NCI-H1105 (cell line): ENCODE data around the gene ARHGAP10.

ENCODE experiments used
- DNase-seq: peaks from one replicate; lab custom pipeline; 2025; lab: John Stamatoyannopoulos, UW

Gene ARHGAP10

DNA sequence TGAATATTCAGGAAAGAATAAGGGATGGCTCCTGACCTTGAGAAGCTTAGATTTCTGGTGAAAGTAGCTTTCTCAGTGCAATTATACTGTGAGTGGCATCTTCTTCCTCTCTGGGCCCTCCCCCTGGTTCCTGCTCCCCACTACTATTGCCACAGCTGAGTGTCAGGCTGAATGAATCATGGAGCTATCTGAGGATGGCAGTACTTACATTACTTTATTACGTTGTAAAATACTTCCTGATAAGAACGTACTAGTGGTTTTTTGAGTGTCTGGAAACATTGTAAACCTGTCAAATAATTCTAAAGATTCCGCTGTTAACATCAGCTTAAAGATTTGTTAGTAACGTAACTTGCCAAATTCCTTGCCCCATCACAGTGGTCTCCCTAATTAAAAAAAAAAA is 36.2 kb downstream of the ARHGAP10 start:
- DNase-seq = no peak

- no peak for DNase-seq
Observed at GRCh38 chr4:147769386-147769785, 37.5 kb downstream of the ARHGAP10 start.

GRCh38 chr4:147770831-147771230 is 38.9 kb downstream of the ARHGAP10 start:
- no peak for DNase-seq

- no peak for DNase-seq
Observed at GRCh38 chr4:147772056-147772455, 40.2 kb downstream of the ARHGAP10 start.

DNA sequence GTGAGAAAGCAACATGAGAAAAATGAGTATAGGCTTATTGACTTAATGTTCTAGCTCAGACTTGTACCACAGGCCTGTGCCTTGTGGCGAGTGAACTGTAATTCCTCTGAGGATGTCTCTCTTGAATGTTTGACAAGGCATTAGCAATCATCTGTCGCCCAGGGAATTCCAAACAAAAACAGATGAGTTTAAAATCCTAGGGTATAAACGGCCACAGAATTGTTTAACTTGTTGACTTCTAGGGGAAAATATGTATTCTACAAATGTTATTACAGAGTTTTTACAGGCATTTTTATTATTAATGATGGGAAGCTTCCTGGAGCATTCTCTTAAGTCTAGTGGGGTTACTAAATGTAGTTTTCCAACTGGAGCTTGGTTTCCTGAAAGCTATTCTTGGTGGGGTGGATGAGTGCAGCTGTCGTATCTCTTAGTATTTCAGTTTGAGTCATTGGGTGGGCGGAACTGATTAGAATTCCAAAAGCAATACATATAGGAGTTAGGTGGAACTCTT is 40.6 kb downstream of the ARHGAP10 start:
- no peak for DNase-seq

DNA sequence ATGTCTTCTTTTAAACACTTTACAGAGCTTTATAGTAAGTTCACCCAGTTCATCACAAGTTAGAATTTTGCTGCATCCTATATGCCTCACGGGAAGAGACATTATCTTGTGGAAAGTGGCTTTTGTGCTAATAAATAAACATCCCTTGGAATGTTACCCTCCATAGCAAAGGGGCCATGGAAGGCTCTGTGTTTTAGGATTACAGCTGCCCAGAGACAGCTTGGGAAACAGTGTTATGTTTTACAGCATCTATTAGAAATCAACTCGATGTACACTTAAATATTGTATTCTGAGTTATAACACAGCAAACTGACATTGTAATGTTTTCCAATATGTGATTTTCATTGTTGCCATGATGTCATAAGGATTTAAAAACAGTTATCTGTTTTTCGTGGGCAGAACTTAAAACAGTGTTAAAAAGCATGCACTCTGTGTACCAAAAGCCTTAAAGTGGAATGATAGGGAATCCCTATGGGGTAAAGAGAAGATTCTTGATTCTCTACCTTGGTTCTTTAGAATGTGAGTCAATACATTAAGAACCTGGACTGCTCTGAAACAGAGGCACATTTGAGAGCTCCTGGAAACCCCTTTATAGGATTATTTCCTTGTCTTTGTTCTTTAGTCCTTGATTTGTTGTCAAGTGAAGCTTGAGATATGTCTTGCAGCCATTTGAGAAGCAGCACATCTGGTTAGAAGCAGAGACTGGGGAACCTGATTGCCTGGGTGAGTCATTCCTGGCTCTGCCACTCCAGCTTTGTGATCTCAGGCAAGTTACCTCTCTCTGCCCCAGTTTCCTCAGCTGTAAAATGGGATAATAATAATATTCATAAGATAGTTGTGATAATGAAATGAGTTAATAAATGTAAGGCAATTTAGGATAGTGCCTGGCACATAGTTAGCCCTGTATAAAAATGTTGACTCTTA is 41.6 kb downstream of the ARHGAP10 start:
- DNase-seq = no peak

DNA sequence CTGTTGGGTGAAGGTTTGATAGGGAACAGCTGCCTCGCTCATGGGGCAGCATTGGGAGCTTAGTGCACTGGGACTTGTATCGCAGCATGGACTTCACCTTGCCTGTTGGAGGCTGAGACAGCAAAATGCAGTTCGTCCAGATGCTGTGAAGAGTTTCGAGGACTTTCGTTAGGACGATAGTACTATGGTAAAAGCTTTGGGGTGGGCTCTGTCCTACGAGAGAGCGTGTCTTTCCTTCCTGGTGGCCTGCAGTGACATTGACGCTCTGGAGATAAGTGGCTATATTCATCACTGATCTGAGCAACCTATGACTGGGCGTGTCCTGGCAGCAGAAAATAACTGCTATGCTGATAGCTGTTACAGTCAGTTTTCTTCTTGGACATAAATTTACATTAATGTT is 44.8 kb downstream of the ARHGAP10 start:
- no peak for DNase-seq

GRCh38 chr4:147777456-147778091 is 45.7 kb downstream of the ARHGAP10 start:
- DNase-seq = no peak

DNA sequence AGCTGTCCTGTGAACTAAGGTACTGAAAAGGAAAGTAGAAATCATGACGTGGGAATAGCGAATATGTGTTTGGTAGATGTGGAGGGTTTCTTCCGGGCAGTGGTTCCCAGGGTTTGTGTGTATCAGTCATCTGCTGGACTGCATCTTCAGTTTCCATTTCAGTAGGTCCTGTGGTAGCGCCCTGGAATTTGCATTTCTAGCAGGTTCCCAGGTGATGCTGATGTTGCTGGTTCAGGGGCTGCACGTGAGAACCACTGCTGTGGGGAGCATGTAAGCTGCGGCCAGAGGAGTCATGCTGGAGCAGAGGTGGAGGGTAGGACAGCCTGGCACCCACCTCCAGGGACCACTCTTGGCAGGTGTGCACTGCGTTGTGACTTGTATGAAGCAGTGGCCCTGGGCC is 47.1 kb downstream of the ARHGAP10 start:
- DNase-seq = no peak

- no peak for DNase-seq
Observed at GRCh38 chr4:147779451-147779850, 47.6 kb downstream of the ARHGAP10 start.

GRCh38 chr4:147780137-147780777 is 48.4 kb downstream of the ARHGAP10 start:
- DNase-seq = no peak

GRCh38 chr4:147782087-147782781 is 50.3 kb downstream of the ARHGAP10 start:
- DNase-seq = no peak

DNA sequence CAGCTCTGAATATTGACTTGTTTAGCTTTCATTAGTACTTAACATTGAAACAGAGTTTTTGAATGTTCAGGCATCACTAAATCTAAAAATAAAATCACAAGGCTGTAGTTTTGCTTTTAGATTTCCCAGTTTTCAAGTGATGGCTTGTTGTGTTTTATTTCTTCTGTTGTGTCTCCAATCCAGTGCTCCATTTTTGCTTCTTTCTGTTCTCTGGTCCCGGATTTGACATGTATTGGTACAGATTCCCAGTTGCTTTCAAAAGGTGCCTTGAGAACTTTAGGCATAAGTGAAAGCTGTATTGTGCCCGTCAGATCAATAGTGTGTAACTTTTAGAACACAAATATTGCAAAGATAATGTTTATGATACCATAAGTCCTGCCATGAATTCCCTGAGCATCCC is 53.2 kb downstream of the ARHGAP10 start:
- no peak for DNase-seq

DNA sequence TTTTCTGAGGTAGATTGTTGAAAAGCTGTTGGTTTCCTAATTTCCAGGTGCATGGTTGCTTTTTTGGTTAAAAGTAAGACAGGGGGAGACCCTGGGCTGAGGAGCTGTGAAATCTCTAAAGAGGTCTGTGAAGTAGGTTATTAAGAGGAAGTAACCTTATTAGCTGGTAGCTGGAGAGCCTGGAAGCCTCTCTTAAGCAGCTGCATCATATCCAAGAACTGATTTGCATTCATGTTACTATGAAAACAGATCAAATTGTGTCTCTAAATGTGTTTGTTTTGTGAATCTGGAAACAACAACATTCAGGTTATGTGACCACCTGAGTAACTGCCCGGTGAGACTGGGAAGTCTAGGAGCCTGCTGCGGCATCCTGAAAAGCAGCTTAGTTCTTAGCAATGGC is 54.1 kb downstream of the ARHGAP10 start:
- DNase-seq = no peak

DNA sequence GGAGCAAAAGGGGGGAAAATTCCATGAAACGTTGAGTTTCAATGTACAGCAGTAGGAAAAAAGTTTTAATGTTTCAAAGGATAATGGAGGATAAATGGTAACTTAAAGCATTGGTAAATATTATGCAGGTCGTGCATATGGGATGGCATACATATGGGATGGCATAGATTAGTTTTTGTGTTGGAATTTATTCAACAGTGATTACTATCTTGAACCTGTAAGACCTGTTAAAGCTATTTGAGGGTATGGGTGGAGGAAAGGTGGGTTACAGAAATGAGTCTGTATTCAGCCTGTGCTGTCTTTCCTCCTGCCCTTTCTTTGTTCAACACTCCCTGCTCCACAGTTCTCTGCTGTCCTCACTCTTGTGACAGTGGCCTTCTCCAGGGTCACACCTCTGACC is 54.6 kb downstream of the ARHGAP10 start:
- no peak for DNase-seq

DNA sequence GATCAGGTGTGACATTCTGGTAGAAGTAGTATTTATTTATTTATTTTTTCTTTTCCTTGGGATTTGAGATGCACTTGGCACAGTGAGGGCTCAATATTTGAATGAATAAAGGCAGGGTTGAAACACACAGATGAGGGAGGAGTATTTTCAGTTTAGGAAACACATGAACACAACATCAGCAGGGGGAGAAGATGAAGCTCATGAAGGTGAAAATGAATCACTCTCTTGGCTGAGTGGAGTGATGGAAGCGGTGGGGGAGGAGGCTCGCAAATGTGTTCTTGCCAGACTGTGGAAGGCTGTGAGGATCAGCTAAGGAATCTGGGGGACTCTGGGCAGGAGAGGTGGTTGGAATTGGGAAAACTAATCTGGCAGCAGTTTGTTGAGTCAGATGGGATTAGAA is 55.3 kb downstream of the ARHGAP10 start:
- DNase-seq = no peak

DNA sequence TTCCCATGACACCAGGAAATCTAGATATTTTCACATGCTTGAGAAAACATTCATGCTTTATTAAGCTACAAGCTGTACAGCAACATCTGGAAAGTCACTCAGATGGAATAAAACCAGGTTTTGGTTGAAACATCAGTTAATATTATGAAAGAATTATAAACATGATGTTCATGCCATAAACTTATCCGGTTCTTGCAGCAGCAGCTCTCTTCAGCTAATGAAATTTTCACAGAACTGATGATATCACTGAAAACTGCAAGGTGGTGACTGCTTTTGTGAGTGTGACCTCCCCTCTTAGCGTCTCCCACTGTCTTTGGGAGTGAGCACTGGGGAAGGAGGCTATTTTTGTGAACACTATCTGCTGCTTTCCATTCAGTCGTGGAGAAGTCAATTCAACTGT is 56.9 kb downstream of the ARHGAP10 start:
- no peak for DNase-seq

DNA sequence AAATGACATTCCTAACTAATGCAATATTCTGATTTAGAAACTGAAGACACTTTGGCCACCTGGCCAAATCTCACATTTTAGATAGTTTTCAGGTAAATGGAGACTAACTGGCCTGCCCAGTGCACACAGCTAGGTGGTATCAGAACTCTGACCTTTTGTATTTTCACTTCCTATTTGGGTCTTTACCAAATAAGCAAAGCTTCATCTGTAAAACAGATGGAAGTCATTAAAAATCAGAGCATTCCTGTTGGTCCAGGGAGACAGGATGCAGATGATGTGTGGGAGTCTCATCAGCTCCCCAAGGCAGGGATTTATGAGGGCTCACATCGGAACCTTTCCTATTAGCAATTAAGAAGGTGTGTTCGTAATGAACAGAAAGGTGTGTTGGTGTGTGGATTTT is 57.7 kb downstream of the ARHGAP10 start:
- no peak for DNase-seq

DNA sequence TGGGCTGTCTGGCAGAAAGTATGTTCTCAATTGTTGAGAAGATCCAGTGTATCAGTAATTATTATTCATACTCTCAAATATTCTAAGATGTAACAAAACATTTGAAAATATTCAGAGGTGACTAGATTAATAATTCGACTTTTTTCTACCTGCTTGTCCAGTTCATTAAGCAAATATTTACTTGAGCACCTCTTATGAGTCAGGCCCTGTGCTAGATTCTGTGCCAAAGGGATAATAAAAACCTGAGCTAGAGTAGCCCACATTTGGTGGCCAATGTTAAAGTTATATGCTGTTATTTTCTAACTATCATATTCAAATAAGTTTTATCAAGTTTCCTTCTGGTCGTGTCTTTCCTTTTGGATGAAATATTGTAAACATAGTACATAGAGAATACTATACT is 58.5 kb downstream of the ARHGAP10 start:
- no peak for DNase-seq

GRCh38 chr4:147791341-147791740 is 59.5 kb downstream of the ARHGAP10 start:
- DNase-seq = no peak

- no peak for DNase-seq
Observed at GRCh38 chr4:147791865-147792264, 60.0 kb downstream of the ARHGAP10 start.
